A549 (cell line): ENCODE data around the gene SP100. TPM values are rescaled to one million over a fixed set of nuclear protein-coding genes. Genes with fewer than 3 reads are reported as not detected.

Source experiments
- ATAC-seq, 2 experiments: fragments of 200-7000 bp in 1 of 2; fragments of >200 bp in 1 of 2; cut with Nextera tagmentation in 1 of 2; cut with Tn5 transposase in 1 of 2; 3 replicates each; pipeline versions ENCODE4 v1.8.0 to v1.9.1; 2018 to 2020; ENCODE audit warnings: mild to moderate bottlenecking in 1 of 2, moderate library complexity in 1 of 2
- CTCF ChIA-PET: fragments of 300-600 bp; sonication (Branson Sonifier 250); formaldehyde crosslinking; extraction: SDS; loops from one replicate; lab custom pipeline; 2021; ENCODE audit warnings: antibody characterized with exemption, inconsistent platforms; lab: Yijun Ruan, JAX
- POLR2A ChIA-PET: fragments of 350-600 bp; formaldehyde crosslinking; extraction: SDS; loops from one replicate; lab custom pipeline; 2021; ENCODE audit warnings: antibody characterized with exemption, inconsistent platforms; lab: Yijun Ruan, JAX
- DNase-seq, 2 experiments: peaks; one replicate each; pipeline versions ENCODE4 v3.0.0 to v3.0.0-alpha.2; 2011 to 2016; ENCODE audit warnings: low read depth in 1 of 2, low spot score in 1 of 2
- FAIRE-seq: peaks from 2 replicates; lab custom pipeline; 2011; peaks lifted over from hg19 to GRCh38; lab: Jason Lieb, UNC
- H3K27ac ChIP-seq, 2 experiments: fragments of >200 bp; sonication (Bioruptor Twin); formaldehyde crosslinking; 3 replicates each; pipeline ENCODE4 v1.5.1; 2016 to 2017
- H3K4me1 ChIP-seq: fragments of >200 bp; sonication (Bioruptor Twin); formaldehyde crosslinking; 3 replicates; pipeline ENCODE4 v1.6.1; 2016
- H3K4me2 ChIP-seq: fragments of >200 bp; sonication (Bioruptor Twin); formaldehyde crosslinking; 3 replicates; pipeline ENCODE4 v1.6.1; 2016
- H3K4me3 ChIP-seq: fragments of >200 bp; sonication (Bioruptor Twin); formaldehyde crosslinking; 3 replicates; pipeline ENCODE4 v1.5.1; 2016
- H3K9me3 ChIP-seq: fragments of >200 bp; sonication (Bioruptor Twin); formaldehyde crosslinking; 3 replicates; pipeline ENCODE4 v1.6.1; 2016
- ATOH8 ChIP-seq: fragments of 250-450 bp; sonication (Bioruptor Pico); IDR thresholded peaks from 2 replicates; pipeline ENCODE4 v1.5.0; 2020; ENCODE audit warnings: low read depth, mild to moderate bottlenecking, moderate library complexity
- BCL3 ChIP-seq: fragments of >200 bp; sonication (Bioruptor Twin); formaldehyde crosslinking; IDR thresholded peaks from 3 replicates; pipeline ENCODE4 v1.6.1; 2016
- CHD2 ChIP-seq: fragments of 150-350 bp; IDR thresholded peaks from 2 replicates; pipeline ENCODE4 v1.6.1; 2014; ENCODE audit warnings: low read length; ENCODE audit not compliant: partially characterized antibody
- CHD4 ChIP-seq: fragments of 200-600 bp; sonication (generic); IDR thresholded peaks from 2 replicates; pipeline ENCODE4 v1.6.1; 2016; ENCODE audit warnings: antibody characterized with exemption, mild to moderate bottlenecking, borderline replicate concordance
- E2F6 ChIP-seq: IDR thresholded peaks from 2 replicates; pipeline ENCODE4 v1.6.1; 2012; ENCODE audit warnings: low read depth, borderline replicate concordance
- ELK1 ChIP-seq: fragments of 150-350 bp; IDR thresholded peaks from 2 replicates; pipeline ENCODE4 v1.6.1; 2014; ENCODE audit warnings: low read depth, mild to moderate bottlenecking, low read length
- FOSB ChIP-seq: fragments of 250-450 bp; sonication (Bioruptor Pico); IDR thresholded peaks from 2 replicates; pipeline ENCODE4 v1.5.0; 2020; ENCODE audit warnings: mild to moderate bottlenecking, moderate library complexity
- FOXS1 ChIP-seq: fragments of 250-450 bp; sonication (Bioruptor Pico); IDR thresholded peaks from 2 replicates; pipeline ENCODE4 v1.5.0; 2020; ENCODE audit warnings: mild to moderate bottlenecking, moderate library complexity
- GATA3 ChIP-seq: IDR thresholded peaks from 2 replicates; pipeline ENCODE4 v1.6.1; 2012; ENCODE audit warnings: borderline replicate concordance
- HMGXB4 ChIP-seq: fragments of 250-450 bp; sonication (Bioruptor Pico); IDR thresholded peaks from 2 replicates; pipeline ENCODE4 v1.5.0; 2021; ENCODE audit warnings: mild to moderate bottlenecking, moderate library complexity, borderline replicate concordance
- HOXB13 ChIP-seq: fragments of 250-450 bp; sonication (Bioruptor Pico); IDR thresholded peaks from 2 replicates; pipeline ENCODE4 v1.5.0; 2020; ENCODE audit warnings: low read depth, mild to moderate bottlenecking, moderate library complexity
- HOXB5 ChIP-seq: fragments of 250-450 bp; sonication (Bioruptor Pico); IDR thresholded peaks from 2 replicates; pipeline ENCODE4 v1.5.0; 2020; ENCODE audit warnings: mild to moderate bottlenecking, moderate library complexity
- KDM1A ChIP-seq: fragments of 200-600 bp; sonication (generic); IDR thresholded peaks from 2 replicates; pipeline ENCODE4 v1.6.1; 2016; ENCODE audit warnings: low read depth, mild to moderate bottlenecking
- MAFK ChIP-seq: fragments of 450-650 bp; IDR thresholded peaks from 2 replicates; pipeline ENCODE4 v1.6.1; 2014; ENCODE audit not compliant: partially characterized antibody
- NPAS2 ChIP-seq: fragments of 250-450 bp; sonication (Bioruptor Pico); IDR thresholded peaks from 2 replicates; pipeline ENCODE4 v1.8.0; 2022; ENCODE audit warnings: mild to moderate bottlenecking, moderate library complexity, borderline replicate concordance
- POLR2A ChIP-seq: IDR thresholded peaks from 2 replicates; pipeline ENCODE4 v1.6.1; 2012; ENCODE audit warnings: mild to moderate bottlenecking, low read length
- RAD21 ChIP-seq, 2 experiments: fragments of >200 bp in 1 of 2; sonication (Bioruptor Twin) in 1 of 2; formaldehyde crosslinking in 1 of 2; IDR thresholded peaks in 1 of 2; conservative IDR thresholded peaks in 1 of 2; 2 replicates in 1 of 2; 3 replicates in 1 of 2; pipeline ENCODE4 v1.6.1; 2012 to 2018; ENCODE audit warnings: inconsistent platforms in 1 of 2
- RCOR1 ChIP-seq: fragments of 150-350 bp; IDR thresholded peaks from 2 replicates; pipeline ENCODE4 v1.6.1; 2014; ENCODE audit warnings: antibody characterized with exemption, low read length, low read depth
- REST ChIP-seq: fragments of 200-600 bp; sonication (generic); IDR thresholded peaks from 2 replicates; pipeline ENCODE4 v1.6.1; 2016; ENCODE audit warnings: antibody characterized with exemption, mild to moderate bottlenecking, moderate library complexity
- RFX5 ChIP-seq: fragments of 450-650 bp; IDR thresholded peaks from 2 replicates; pipeline ENCODE4 v1.7.1; 2014; ENCODE audit warnings: antibody characterized with exemption, mild to moderate bottlenecking, moderate library complexity
- RNF2 ChIP-seq: fragments of 200-600 bp; sonication (generic); IDR thresholded peaks from 2 replicates; pipeline ENCODE4 v1.6.1; 2016; ENCODE audit warnings: low read depth, mild to moderate bottlenecking, antibody characterized with exemption, moderate library complexity, borderline replicate concordance
- WGBS: methylation state at CpG from one replicate; pipeline ENCODE4 v1.1.6; 2017; ENCODE audit errors: missing lambda C conversion rate; 5-methylcytosine and 5-hydroxymethylcytosine counted together
- polyA plus RNA-seq, 4 experiments: library from polyadenylated mRNA; depleted of rRNA in 3 of 4; stranded (reverse); fragments of >200 nt; fragmentation: RNase III in 1 of 4; extraction: RNeasy Plus Mini Kit Qiagen cat#74134 plus additional on column Dnase treatment in 1 of 4; gene quantifications; 2 replicates in 3 of 4; 3 replicates in 1 of 4; pipeline ENCODE4 v1.2.3, GENCODE V29; 2011 to 2017

SP100 gene
- polyA plus RNA-seq, 2 of the 4 experiments (the other 2 are of a cell fraction), result 23.7 to 39.8 TPM

GRCh38 chr2:230414302-230414701 lies 1.7 kb upstream of the SP100 start (continued):
- no peak for TF ChIP-seq ELK1

- no peak for TF ChIP-seq FOXS1
- no peak for TF ChIP-seq REST
- TF ChIP-seq RCOR1, result no peak
- no peak for TF ChIP-seq HMGXB4 (CRISPR knock-in tag)
- TF ChIP-seq FOSB, result no peak
- no peak for TF ChIP-seq RNF2
- TF ChIP-seq HOXB13 (CRISPR knock-in tag), result no peak
- no peak for TF ChIP-seq NPAS2 (CRISPR knock-in tag)
- TF ChIP-seq KDM1A, result no peak
- no peak for TF ChIP-seq BCL3
- TF ChIP-seq CHD4, result no peak
- TF ChIP-seq POLR2A, result no peak
- no peak for TF ChIP-seq RFX5
- TF ChIP-seq E2F6, result no peak
- no peak for TF ChIP-seq RAD21 (conservative IDR thresholded peaks at IDR 0.05 in 1 of 2, IDR thresholded peaks at IDR 0.05 in 1 of 2)
- no peak for TF ChIP-seq CHD2
- TF ChIP-seq GATA3, result no peak
- no peak for TF ChIP-seq HOXB5 (CRISPR knock-in tag)
- TF ChIP-seq ATOH8 (CRISPR knock-in tag), result no peak
- TF ChIP-seq MAFK, result no peak
- ChIA-PET POLR2A (no interaction called here), CTCF (interaction anchor here (2.1 kb wide), 1 partner anchor 351 kb away, joined by 5 read pairs; no protein-coding TSS in a partner anchor)
- no peak for FAIRE-seq
- DNase-seq, result no peak
- no peak for ATAC-seq
- peak overlapping the region; percentile 54; the same call in 2 of the 3 replicates for H3K4me3 ChIP-seq
- H3K9me3 ChIP-seq, result no peaks in the 10 kb centered on the region
- peak overlapping the region; percentile 94 for H3K4me2 ChIP-seq
- peaks cover 21% of the 10 kb centered on the region; the same call in 2 of the 3 replicates for H3K4me1 ChIP-seq
- WGBS, result 90% methylated on average over 4 of the region's 4 CpGs
- no peak overlapping the region for H3K27ac ChIP-seq
Observed at GRCh38 chr2:230417436-230417835, 1.4 kb downstream of the SP100 start.
